Measurements from ENCODE around the gene RNF187. TPM values are rescaled to one million over a fixed set of nuclear protein-coding genes. Genes with fewer than 3 reads are reported as not detected.

RNF187 gene
- total RNA-seq, 2 donors from 2014 or later = 78.4 to 88.2 TPM

DNA sequence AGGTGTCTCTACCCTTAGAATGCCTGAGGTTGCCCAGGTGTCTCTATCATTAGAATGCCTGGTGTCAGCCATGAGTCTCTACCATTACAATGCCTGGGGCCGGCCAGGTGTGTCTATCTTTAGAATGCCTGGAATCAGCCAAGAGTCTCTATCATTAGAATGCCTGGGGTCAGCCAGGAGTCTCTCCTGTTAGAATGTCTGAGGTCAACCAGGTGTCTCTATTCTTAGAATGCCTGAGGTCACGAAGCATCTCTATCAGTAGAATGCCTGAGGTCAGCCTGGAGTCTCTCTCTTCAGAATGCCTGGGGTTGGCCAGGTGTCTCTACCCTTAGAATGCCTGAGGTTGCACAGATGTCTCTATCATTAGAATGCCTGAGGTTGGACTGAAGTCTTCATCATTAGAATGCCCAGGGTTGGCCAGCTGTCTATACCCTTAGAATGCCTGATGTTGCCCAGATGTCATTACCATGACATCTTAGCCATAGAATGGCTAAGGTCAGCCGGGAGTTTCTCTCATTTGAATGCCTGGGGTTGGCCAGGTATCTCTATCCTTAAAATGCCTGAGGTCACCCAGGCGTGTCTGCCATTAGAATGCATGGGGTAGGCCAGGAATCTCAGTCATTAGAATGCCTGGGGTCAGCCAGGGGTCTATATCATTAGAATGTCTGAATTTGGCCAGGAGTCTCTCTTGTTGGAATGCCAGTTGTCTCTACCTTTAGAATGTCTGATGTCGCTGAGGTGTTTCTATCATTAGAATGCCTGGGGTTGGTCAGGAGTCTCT is 44.0 kb downstream of the RNF187 start:
- ATAC-seq (no peak), DNase-seq (no peak)
- intact Hi-C loops (cut with DNase I) = no loop called here

GRCh38 chr1:228538831-228539230 is 51.6 kb downstream of the RNF187 start:
- ATAC-seq = no peak
- intact Hi-C loops (cut with DNase I) = no loop called here
- no peak for DNase-seq

DNA sequence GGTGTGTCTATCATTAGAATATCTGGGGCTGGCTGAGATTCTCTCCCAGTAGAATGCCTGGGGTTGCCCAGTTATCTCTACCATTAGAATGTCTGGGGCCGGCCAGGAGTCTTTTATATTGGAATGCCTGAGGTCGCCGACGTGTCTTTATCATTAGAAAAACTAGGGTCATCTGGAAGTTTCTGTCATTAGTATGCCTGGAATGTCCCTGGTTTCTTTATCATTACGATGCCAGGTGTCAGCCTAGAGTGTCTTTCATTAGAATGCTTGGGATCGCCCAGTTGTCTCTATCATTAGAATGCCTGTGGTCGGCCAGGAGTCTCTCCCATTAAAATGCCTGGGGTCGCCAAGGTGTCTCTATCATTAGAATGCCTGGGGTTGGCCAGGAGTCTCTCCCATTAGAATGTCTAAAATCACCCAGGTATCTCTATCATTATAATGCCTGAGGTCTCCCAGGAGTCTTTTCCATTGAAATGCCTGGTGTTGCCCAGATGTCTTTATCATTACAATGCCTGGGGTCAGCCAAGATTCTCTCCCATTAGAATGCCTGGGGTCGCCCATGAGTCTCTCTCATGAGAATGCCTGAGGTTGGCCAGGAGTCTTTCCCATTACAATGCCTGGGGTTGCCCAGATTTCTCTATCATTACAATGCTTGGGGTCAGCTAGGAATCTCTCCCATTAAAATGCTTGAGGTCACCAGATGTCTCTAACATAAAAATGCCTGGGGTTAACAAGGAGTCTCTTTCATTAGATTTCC is 53.2 kb downstream of the RNF187 start:
- DNase-seq (no peak), ATAC-seq (no peak)
- intact Hi-C loops (cut with DNase I) = no loop called here

DNA sequence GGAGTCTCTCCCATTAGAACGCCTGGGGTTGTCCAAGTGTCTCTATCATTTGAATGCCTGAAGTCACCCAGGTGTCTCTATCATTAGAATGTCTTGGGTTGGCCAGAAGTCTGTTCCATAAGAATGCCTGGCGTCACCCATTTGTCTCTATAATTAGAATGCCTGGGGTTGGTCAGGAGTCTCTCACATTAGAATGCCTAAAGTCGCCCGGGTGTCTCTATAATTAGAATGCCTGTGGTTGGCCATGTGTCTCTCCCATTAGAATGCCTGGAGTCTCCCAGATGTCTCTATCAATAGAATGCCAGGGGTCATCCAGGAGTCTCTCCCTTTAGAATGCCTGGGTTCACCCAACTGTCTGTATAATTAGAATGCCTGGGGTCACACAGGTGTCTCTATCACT is 54.5 kb downstream of the RNF187 start:
- intact Hi-C loops (cut with DNase I) = no loop called here
- ATAC-seq = peak in 1 of 2 donors; percentile 22

GRCh38 chr1:228542376-228542775 is 55.2 kb downstream of the RNF187 start:
- intact Hi-C loops (cut with DNase I) = no loop called here
- ATAC-seq (no peak), DNase-seq (no peak)

More for the DNA sequence above, 54.5 kb downstream of the RNF187 start:
- no peak for DNase-seq

DNA sequence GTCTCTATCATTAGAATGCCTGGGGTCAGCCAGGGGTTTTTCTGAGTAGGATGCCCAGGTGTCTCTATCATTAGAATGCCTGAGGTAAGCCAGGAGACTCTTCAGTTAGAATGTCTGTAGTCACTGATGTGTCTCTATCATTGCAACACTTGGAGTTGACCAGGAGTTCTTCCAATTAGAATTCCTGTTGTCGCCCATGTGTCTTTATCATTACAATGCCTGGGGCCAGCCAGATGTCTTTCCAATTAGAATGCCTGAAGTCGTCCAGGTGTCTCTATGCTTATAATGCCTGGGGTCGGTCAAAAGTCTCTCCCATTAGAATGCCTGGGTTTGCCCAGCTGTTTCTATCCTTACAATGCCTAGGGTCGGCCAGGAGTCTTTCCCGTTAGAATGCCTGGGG is 55.8 kb downstream of the RNF187 start:
- intact Hi-C loops (cut with DNase I) = no loop called here
- ATAC-seq (no peak), DNase-seq (no peak)

GRCh38 chr1:228543396-228543795 is 56.2 kb downstream of the RNF187 start:
- intact Hi-C loops (cut with DNase I) = no loop called here
- no peak for DNase-seq
- ATAC-seq = no peak

DNA sequence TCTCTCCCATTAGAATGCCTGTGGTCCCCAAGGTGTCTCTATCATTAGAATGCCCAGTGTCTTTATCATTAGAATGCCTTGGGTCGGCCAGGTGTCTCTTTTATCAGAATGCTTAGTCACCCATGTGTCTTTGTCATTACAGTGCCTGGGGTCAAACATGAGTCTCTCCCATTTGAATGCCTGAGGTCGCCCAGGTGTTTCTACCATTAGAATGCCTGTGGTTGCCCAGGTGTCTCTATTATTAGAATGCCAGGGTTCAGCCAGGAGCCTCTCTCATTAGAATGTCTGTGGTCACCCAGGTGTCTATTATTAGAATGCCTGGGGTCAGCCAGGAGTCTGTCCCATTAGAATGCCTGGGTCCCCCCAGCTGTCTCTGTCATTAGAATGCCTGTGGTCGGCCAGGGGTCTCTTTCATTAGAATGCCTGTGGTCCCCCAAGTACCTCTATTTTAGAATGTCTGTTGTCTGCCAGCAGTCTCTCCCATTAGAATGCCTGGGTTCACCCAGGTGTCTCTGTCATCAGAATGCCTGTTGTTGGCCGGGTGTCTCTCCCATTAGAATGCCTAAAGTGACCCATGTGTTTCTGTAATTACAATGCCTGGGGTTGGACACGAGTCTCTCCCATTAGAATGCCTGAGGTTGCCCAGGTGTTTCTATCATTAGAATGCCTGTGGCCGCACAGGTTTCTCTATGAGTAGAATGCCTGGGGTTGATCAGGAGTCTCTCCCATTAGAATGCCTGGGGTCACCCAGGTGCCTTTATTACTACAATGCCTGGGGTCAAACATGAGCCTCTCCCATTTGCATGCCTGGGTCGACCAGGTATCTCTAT is 57.1 kb downstream of the RNF187 start:
- intact Hi-C loops (cut with DNase I) = no loop called here
- ATAC-seq (no peak), DNase-seq (no peak)

DNA sequence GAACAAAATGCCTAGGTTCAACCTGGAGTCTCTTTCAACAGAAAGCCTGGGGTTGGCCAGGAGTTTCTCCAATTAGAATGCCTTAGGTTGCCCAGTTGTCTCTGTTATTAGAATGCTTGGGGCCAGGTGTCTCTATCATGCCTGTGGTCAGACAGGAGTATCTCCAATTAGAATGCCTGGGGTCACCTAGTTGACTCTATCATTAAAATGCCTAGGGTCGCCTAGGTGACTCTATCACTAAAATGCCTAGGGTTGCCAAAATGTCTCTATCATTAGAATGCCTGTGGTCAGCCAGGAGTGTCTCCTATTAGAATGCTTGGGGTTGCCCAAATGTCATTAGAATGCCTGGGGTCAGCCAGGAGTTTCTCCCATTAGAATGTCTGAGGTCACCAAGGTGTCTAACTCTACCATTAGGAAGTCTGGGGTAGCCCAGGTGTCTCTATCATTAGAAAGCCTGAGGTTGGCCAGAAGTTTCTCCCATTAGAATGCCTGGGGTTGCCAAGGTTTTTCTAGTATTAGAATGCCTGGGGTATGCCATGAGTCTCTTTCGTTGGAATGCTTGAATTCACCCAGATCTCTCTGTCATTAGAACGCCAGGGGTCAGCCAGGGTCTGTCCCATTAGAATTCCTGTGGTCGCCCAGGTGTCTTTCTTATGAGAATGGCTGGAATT is 57.9 kb downstream of the RNF187 start:
- intact Hi-C loops (cut with DNase I) = no loop called here
- DNase-seq = no peak
- ATAC-seq = no peak

Small RNAs within 50 kb of the gene (microRNA-seq; reads per million reads assigned to microRNA genes)
- gene MIR4666A = 0 reads per million in 2 donors

Other genes with a start within 250 kb of the RNF187 start
- gene TRIM11, start 80.5 kb upstream of the RNF187 start, total RNA-seq = 1 to 10 TPM; 9.0 to 9.5 TPM
- under 1 TPM; 0.42 to 0.88 TPM for gene TRIM17, start 70.5 kb upstream of the RNF187 start, total RNA-seq
- gene RHOU, start 248.1 kb downstream of the RNF187 start, total RNA-seq = 10 to 100 TPM; 12.9 to 16.5 TPM